ENCODE measurements around the gene ELANE.
"Not testable (repeated sequence)": the region's sequence is repeated elsewhere in the genome, so short reads cannot be mapped to it uniquely, and the experiment has no call there.

ELANE gene

DNA sequence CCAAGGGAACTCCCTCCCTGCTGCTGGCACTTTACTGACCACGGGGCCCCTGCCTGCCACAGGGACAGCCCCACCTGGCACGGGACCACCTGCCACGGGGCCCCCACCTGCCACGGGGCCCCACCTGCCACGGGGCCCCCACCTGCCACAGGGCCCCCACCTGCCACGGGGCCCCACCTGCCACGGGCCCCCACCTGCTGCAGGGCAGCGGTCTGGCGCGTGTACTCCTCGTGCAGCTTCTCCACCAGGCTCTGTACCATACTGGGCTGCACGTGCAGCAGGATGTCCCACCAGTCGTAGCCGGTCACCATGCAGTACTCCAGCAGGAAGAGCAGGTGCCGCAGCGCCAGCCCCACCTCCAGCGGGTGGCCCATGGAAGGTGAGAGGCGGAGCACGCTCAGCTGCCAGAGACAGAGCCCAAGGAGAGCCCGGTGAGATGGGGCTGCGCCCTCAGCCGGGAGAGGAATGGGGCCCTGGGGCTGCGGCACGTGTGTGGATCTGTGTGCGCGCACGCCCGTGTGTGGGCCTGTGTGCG lies 24.7 kb downstream of the ELANE start:
- DNase-seq = no peak

DNA sequence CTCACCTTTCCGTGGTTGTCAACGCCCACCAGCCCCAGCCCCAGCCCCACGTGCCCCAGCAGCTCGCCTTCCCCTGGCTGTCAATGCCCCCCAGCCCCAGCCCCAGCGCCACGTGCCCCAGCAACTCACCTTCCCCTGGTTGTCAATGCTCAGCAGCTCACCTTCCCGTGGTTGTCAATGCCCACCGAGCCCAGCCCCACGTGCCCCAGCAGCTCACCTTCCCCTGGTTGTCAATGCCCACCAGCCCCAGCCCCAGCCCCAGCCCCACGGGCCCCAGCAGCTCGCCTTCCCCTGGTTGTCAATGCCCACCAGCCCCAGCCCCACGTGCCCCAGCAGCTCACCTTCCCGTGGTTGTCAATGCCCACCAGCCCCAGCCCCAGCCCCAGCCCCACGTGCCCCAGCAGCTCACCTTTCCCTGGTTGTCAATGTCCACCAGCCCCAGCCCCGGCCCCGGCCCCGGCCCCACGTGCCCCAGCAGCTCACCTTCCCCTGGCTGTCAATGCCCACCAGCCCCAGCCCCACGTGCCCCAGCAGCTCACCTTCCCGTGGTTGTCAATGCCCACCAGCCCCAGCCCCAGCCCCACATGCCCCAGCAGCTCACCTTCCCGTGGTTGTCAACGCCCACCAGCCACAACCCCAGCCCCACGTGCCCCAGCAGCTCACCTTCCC lies 26.0 kb downstream of the ELANE start:
- DNase-seq = peak in 1 of 56 donors; percentile 16

- DNase-seq = peak in 5 of 56 donors; percentile 19 to 41 (median 35)
Observed at GRCh38 chr19:878751-879561, 26.9 kb downstream of the ELANE start.

DNA sequence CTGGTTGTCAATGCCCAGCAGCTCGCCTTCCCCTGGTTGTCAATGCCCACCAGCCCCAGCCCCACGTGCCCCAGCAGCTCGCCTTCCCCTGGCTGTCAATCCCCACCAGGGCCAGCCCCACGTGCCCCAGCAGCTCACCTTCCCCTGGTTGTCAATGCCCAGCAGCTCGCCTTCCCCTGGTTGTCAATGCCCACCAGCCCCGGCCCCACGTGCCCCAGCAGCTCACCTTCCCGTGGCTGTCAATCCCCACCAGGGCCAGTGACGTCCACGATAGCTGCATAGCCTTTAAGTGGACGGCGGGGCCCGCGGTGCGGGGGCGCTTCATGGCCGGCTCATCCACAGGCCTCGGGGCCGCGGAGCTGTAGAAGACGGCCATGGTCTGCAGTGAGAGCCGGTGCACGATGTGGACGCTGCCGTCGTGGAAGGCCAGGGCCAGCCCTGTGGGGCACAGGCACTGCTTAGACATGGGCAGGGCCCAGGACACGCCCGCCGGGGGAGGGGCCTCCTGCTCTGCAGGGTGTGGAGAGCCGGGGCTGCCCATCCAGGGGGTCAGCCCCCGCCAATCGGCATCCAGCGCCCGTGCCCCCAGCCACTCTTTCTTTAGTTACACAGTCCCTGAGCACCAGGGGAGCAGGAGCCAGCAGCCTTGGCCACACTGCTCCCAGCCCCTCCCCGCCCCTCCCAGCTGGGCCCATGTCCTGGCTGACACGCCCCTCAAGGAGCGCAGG lies 27.8 kb downstream of the ELANE start:
- peak in 4 of 56 donors; percentile 6 to 24 (median 17) for DNase-seq

GRCh38 chr19:881385-882071 lies 29.4 kb downstream of the ELANE start:
- no peak for DNase-seq

GRCh38 chr19:882871-883497 lies 30.9 kb downstream of the ELANE start:
- DNase-seq = no peak

DNA sequence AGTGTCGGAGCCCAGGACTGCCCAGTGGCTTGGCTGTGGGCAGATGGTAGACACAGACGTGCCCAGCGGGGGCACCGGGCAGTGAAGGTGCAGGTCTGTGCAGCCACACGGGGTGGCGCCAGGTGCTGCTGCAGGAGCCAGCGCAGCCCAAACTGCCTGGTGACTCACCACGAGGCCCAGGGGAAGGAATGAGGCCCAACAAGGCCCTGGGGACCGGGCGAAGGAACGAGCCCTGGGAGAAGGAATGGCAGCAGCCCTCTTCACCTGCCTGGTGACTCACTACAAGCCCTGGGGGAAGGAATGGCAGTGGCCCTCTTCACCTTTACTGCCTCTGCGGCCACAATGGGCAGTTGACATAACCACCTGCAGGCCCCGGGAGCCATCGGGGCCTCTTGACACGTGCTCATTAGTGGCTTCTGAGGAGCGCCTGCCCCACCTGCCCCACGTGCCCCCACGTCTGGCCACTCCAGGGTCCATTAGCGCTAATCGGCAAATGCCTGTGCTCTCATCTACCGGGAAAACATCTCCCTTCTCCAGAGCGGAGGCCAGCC lies 31.6 kb downstream of the ELANE start:
- DNase-seq = no peak

DNA sequence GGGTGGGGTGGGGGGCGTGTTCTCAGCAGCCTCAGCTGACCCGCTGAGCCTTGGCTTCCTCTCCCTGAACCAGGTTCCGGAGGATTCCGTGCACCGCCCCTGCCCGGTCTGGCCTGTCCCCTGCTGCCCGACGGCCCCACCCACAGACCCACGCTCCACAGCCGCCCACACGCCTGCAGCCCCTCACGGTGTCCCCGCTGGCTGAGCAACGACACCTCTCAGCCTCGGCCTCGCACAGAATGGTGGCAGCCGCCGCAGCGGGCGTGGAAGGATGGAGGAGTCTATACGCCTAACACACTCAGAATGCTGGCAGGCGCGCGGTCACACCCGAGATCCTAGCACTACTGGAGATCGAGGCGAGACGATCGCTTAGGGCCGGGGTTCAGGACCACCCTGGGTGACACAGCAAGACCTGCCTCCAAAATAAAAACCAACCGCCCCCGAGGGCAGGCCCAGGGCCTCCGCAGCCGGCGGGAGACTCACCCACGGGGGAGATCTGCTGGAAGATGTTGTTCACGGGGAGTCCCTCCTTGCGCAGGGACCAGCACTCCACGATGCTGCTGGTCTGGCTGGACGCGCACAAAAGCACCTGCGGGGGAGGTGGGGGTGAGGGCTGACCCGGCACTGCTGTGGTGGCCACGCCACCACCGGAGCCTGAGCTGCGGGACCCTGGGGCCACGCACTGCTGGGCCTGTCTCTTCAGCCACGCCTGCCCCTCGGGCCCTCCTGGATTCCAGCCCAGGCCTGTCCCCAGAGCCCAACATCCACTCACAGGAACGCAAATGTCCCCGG lies 32.5 kb downstream of the ELANE start:
- DNase-seq = no peak

GRCh38 chr19:885536-886224 lies 33.6 kb downstream of the ELANE start:
- no peak for DNase-seq

GRCh38 chr19:887072-887471 lies 35.0 kb downstream of the ELANE start:
- peak in 10 of 56 donors; percentile 15 to 58 (median 26) for DNase-seq

GRCh38 chr19:887599-887998 lies 35.5 kb downstream of the ELANE start:
- no peak for DNase-seq

DNA sequence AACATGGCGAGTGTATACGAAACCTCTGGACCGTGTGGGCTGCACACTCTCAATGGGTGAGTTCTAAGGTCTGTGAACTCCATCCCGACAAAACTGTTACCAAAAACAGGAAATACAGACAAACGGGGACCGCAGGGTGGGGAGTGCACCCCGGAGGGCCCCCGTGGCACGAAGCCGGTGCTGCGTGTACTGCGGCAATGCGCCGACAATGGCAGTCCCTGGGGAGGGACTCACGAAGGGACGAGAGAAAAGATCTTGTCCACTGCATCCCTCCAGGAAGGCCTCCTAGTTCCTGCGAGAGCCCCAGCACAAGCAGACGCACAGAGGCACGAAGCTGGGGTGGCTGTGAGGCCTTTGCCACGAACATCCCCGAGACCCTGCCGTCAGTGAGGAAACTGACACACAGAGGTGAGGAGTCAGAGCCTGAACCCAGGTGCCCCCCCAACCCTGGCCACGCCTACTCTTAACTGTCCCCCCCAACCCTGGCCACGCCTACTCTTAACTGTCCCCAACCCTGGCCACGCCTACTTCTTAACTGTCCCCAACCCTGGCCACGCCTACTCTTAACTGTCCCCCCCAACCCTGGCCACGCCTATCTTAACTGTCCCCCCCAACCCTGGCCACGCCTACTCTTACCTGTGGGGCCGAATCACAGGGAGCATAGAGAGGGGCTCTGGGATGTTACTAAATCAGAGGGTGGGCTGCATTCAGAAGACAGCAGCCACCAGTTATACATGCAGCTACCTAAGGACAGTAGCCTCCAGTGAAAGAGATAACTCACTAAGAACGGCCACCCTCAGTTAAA lies 36.7 kb downstream of the ELANE start:
- DNase-seq = no peak

DNA sequence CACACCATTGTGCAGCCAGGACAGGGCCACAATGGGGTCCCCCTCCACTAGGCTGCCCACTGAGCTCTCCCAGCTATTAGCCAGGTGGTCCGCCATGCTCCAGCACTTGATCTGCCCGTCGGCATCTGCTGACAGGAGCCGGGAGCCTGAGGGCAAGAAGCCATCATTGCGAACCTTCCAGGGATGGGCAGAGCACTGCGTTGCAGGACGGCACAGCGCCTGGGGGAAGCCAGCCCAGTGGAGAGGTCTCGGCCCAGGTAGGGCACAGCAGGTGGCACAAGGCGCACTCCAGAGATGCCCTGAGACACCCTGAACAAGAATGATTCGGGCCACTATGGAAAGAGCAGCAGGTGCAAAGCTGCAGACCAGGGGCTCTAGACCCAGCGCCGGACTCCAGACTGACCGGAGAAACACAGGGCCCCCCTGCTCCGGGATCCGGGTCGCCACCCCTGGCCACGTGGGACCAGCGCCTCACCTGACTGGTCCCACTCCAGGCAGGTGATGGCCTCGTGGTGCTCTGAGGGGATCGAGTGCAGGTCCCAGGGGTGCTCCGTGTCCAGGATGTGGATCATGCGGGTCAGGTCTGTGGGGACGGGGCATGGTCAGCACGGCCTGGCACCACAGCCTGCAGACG lies 37.7 kb downstream of the ELANE start:
- DNase-seq = no peak

DNA sequence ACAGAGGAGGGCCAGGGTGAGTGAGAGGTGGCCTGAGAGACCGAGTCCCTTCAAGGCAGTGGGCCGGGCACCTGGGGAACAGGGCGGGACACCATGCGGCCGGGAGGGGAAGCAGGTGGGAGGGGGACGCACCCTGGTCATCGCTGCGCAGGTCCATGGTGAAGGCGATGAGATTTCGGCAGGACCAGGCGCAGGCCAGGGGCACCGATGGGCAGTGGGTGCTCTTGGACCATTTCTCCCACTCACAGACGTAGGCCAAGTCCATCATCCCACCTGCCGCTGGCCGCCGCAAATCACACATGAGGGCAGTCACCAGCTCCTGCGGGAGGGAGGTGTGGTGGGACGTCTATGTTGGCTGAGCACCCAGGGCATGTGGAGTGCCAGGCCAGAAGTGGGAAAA lies 38.7 kb downstream of the ELANE start:
- DNase-seq = no peak

- not testable (repeated sequence) for DNase-seq
Observed at GRCh38 chr19:891421-892200, 39.5 kb downstream of the ELANE start.

DNA sequence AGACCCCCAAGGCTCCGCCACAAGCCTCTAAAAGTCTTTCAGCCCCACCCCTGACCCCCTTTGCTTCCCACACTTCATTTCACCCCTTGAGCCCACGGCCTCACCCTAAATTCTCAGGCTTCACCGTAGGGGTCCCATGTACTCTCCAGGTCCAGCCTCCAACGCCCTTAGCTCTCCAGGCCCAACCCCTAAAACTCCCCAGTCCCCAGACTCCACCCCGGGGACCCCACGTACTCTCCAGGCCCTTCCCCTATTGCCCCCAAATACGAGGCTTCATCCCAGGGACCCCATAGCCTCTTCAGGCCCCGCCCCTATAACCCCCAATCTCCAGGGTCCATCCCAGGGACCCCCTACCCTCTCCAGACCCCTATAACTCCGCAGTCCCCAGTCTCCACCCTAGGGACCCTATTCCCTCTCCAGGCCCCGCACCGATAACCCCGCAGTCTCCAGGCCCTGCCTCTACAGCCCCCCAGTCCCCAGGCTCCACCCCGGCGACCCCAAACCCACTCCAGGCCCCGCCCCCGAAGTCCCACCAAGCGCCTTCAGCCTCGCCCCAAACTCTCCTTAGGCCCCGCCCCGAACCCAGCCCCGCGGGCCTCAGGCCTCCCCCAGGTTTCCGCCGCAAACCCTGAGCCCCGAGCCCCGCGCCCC lies 40.3 kb downstream of the ELANE start:
- DNase-seq = peak in 1 of 56 donors; percentile 66
